Prostate gland (tissue), 2 donors: Measurements from ENCODE around the gene SRGAP2B. TPM values are rescaled to one million over a fixed set of nuclear protein-coding genes. Genes with fewer than 3 reads are reported as not detected.
"Not testable (repeated sequence)": the region's sequence is repeated elsewhere in the genome, so short reads cannot be mapped to it uniquely, and the experiment has no call there.

Experiments
- DNase-seq: peaks from one replicate; pipeline ENCODE4 v3.0.0-alpha.2; 2019; ENCODE audit warnings: low spot score
- H3K27ac ChIP-seq, 2 donors: fragments of 200-600 bp; sonication (generic); 2 replicates each; pipeline ENCODE4 v1.5.1; 2017 to 2019
- H3K27me3 ChIP-seq: fragments of 200-600 bp; sonication (generic); replicated peaks from 2 replicates; pipeline ENCODE4 v1.5.1; 2019; ENCODE audit not compliant: insufficient read depth
- H3K36me3 ChIP-seq, 2 donors: fragments of 200-600 bp; sonication (generic); 1 replicate in 1 of 2; 2 replicates in 1 of 2; pipeline versions ENCODE4 v1.5.1 to v1.8.1; 2017 to 2019
- H3K4me1 ChIP-seq: fragments of 200-600 bp; sonication (generic); replicated peaks from 2 replicates; pipeline ENCODE4 v1.5.1; 2019
- H3K4me3 ChIP-seq, 2 donors: fragments of 200-600 bp; sonication (generic); 2 replicates each; pipeline ENCODE4 v1.5.1; 2017 to 2019
- H3K9me3 ChIP-seq: fragments of 200-600 bp; sonication (generic); 2 replicates; pipeline ENCODE4 v1.5.1; 2017
- WGBS: methylation state at CpG from one replicate; pipeline ENCODE4 v1.1.5; 2018; 5-methylcytosine and 5-hydroxymethylcytosine counted together
- intact Hi-C: fragments of 100-400 bp; cut with DNase I; formaldehyde crosslinking; loops from one replicate; pipeline ENCODE4 v1.14.2; 2022
- total RNA-seq, 2 donors: library from RNA; depleted of rRNA; stranded (reverse); fragments of >200 nt; gene quantifications; one replicate each; pipeline ENCODE4 v1.1.0, GENCODE V29; 2016

The SRGAP2B gene
- total RNA-seq, 2 donors from 2014 or later: 6.6 to 10.0 TPM

DNA sequence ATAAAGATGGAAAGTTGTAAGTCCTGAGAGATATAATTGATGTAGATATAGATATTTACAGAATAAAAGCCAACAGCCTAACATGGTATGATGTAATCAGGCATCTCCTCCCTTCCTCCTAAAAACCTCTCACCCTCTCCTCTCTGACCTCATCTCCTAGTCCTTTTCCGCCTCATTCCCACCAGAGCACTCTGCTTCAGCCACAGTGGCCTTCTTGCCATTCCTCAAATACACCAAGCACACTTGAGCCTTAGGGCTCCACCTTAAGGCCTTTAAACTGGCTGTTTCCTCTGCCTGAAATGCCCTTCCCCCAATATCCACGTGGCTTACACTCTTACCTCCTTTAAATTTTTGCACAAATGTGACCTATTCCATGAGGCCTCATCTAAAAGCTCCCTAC is 75.4 kb downstream of the SRGAP2B start:
- H3K27me3 ChIP-seq, H3K27ac ChIP-seq, H3K4me1 ChIP-seq, H3K9me3 ChIP-seq, H3K4me3 ChIP-seq, DNase-seq, intact Hi-C loops, H3K36me3 ChIP-seq: not testable (repeated sequence)
- 42% methylated on average over 2 of the region's 2 CpGs for WGBS

- H3K27me3 ChIP-seq, intact Hi-C loops: not testable (repeated sequence)
Measured at GRCh38 chr1:145017725-145018124, 77.4 kb downstream of the SRGAP2B start.

DNA sequence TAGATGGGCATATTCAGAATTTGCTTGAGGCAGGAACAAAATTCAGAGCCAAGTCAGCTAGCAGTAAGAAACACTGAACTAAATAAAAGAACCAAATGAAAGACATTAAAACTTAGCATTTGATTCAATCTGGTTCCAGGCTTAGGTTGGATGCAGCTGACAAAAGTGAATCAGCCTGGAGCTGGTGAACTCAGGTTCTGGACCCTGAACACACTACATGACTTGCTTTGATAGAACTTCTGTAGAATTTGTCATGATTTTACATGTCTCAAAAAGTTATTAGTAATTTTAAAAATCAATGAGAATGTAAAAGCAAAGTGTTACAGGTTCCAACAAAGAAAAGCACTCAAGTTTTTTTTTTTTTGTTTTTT is 78.7 kb downstream of the SRGAP2B start:
- H3K4me1 ChIP-seq, DNase-seq, intact Hi-C loops, H3K27me3 ChIP-seq, H3K9me3 ChIP-seq, H3K27ac ChIP-seq, H3K36me3 ChIP-seq, H3K4me3 ChIP-seq: not testable (repeated sequence)

More at GRCh38 chr1:145017725-145018124, 77.4 kb downstream of the SRGAP2B start:
- H3K27ac ChIP-seq, H3K36me3 ChIP-seq, H3K4me1 ChIP-seq, H3K4me3 ChIP-seq, DNase-seq, H3K9me3 ChIP-seq: not testable (repeated sequence)
- 22% methylated on average over 1 of the region's 2 CpGs for WGBS

DNA sequence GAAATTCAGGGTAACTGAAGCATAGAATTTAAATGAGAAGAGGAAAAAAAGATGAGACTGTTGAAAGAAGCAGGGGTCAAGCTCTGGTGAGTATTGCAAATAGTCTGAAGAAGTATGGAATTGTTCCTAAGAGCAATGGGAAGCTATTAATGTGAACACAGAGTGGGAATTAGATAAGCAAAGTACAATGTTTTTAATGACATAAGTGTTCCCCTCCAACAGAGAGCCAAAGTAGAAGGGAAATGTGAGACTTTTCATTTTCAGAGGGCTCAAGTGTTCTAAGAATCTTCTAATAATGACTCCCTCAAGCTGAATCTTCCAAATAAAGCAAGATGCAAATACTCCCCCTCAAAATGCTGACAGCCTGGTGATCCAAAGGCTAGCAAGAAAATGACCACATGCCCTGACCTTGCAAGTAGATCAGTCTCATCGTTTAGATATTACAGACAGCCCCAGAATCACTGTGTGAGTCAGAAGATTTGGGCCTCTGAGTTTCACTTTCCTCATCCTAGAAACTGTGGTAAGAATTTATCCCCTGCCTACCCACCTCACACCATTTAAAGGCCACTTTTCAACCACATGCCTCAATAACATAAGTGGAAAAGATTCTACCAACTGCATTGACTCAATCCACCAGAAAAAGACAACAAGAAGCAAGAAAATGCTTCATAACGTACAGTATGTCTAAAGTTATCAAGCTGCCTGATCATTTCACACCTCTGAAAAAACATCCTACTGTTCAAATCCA is 79.2 kb downstream of the SRGAP2B start:
- H3K4me1 ChIP-seq, H3K4me3 ChIP-seq, H3K27me3 ChIP-seq, H3K36me3 ChIP-seq, intact Hi-C loops, DNase-seq, H3K9me3 ChIP-seq, H3K27ac ChIP-seq: not testable (repeated sequence)
- WGBS: no CpG with 5 or more reads among the region's 2 CpGs

- intact Hi-C loops, DNase-seq, H3K27ac ChIP-seq, H3K36me3 ChIP-seq, H3K4me1 ChIP-seq, H3K4me3 ChIP-seq, H3K9me3 ChIP-seq, H3K27me3 ChIP-seq: not testable (repeated sequence)
- no CpG with 5 or more reads among the region's 4 CpGs for WGBS
Measured at GRCh38 chr1:145013353-145013752, 81.8 kb downstream of the SRGAP2B start.

- 86% methylated on average over 2 of the region's 4 CpGs for WGBS
- H3K4me3 ChIP-seq, DNase-seq, intact Hi-C loops, H3K36me3 ChIP-seq, H3K9me3 ChIP-seq, H3K27ac ChIP-seq, H3K4me1 ChIP-seq, H3K27me3 ChIP-seq: not testable (repeated sequence)
Measured at GRCh38 chr1:145011811-145012210, 83.3 kb downstream of the SRGAP2B start.

DNA sequence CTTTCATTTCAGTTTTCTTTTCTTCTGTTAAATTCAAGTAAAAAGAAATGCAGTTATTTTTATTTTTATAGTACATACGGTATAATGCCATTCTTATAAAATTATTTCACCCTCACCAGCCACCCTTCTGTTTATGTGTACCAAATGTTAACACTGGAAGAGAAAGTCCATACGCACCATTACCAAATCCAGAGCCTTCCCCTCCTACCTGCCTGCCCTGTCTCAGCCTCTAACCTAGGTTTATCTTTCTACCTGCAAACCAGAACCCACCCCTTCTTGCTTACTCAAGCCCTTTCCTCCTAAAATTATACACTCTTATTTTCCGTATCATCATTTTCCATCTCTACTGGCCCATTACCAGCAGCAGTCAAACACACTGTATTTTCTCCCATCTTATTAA is 84.5 kb downstream of the SRGAP2B start:
- H3K9me3 ChIP-seq, H3K4me3 ChIP-seq, H3K27ac ChIP-seq, H3K4me1 ChIP-seq, intact Hi-C loops, DNase-seq, H3K27me3 ChIP-seq, H3K36me3 ChIP-seq: not testable (repeated sequence)
- WGBS: 63% methylated on average over 2 of the region's 3 CpGs

- H3K27me3 ChIP-seq, H3K36me3 ChIP-seq, DNase-seq, intact Hi-C loops, H3K27ac ChIP-seq, H3K4me3 ChIP-seq, H3K4me1 ChIP-seq, H3K9me3 ChIP-seq: not testable (repeated sequence)
- no CpG with 5 or more reads among the region's 3 CpGs for WGBS
Measured at GRCh38 chr1:145009928-145010327, 85.2 kb downstream of the SRGAP2B start.

DNA sequence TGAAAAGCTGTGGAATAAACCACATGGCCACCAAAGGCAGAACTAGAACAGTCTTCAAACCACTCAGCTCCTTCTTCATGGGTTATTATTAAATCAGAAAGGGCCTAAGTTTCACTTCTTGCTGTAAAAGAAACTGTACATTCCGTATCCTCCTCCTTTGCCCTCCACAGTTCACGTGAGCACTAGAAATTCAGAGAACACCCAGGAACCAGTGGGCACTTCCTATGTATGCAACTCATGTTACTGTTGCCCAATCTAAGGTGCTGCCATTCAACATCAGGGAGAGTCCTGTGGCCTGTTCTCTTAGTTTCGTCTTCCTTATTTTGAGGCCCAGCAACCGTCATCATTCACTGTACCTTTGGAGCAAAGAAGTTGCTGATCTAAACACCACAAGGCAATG is 86.7 kb downstream of the SRGAP2B start:
- H3K9me3 ChIP-seq, H3K4me3 ChIP-seq, intact Hi-C loops, H3K27me3 ChIP-seq, H3K27ac ChIP-seq, H3K4me1 ChIP-seq, DNase-seq, H3K36me3 ChIP-seq: not testable (repeated sequence)
- no CpG with 5 or more reads among the region's 4 CpGs for WGBS

DNA sequence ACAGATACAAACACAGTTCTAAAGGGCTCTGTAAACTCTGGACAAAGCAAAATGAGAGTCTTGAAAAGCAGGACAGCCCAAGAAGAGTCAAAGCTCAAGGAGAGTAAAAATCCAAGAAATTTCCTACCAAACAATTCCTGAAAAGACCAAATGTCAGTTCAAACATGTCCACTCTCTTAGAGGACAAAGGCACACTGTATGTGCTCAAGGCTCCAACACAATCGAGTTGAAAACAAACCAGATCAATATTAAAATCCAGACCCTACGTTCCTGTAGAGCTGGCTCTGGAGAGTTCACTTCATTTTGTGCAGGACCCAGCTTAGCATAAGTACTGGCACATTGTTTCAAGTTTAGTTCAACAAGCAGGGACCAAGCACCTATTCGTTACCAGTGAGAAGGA is 90.0 kb downstream of the SRGAP2B start:
- WGBS: 80% methylated on average over 1 of the region's 3 CpGs

GRCh38 chr1:145001381-145001780 is 93.7 kb downstream of the SRGAP2B start:
- H3K27ac ChIP-seq, intact Hi-C loops, H3K36me3 ChIP-seq, H3K4me1 ChIP-seq, H3K9me3 ChIP-seq, H3K27me3 ChIP-seq, DNase-seq, H3K4me3 ChIP-seq: not testable (repeated sequence)
- no CpG with 5 or more reads among the region's 3 CpGs for WGBS

More for the DNA sequence above, 90.0 kb downstream of the SRGAP2B start:
- H3K36me3 ChIP-seq, intact Hi-C loops, H3K27me3 ChIP-seq, H3K4me3 ChIP-seq, H3K27ac ChIP-seq, H3K9me3 ChIP-seq, H3K4me1 ChIP-seq, DNase-seq: not testable (repeated sequence)

DNA sequence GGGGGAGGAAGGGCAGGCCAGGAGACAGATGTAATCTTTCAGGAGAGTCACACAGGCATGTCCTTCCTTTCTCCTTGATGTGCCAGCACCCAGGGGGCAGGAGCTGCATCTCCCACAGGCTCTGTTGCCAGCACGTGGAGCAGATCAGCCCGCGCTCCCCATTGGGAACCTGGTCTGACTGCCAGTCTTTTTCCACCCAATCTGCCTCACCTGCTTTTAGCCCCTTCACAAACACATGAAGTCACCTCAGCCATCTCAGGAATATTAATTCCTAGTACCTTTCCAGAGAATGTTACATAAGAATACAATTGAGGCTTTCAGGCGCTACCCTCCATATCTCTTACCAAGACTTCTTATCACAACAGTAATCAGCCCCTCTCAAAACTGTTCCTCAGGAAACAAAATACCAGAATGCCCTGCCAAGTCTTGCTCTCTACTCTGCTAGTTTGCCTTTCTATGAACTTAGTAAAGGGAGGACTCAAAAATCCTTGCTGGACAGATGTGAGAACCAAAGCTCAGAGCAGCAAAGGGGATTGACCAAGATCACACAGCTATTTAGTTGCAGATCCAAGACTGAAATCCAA is 94.3 kb downstream of the SRGAP2B start:
- H3K9me3 ChIP-seq, H3K4me1 ChIP-seq, H3K36me3 ChIP-seq, intact Hi-C loops, H3K27me3 ChIP-seq, H3K27ac ChIP-seq, H3K4me3 ChIP-seq, DNase-seq: not testable (repeated sequence)
- WGBS: no CpG with 5 or more reads among the region's 4 CpGs
